ENCODE measurements around the gene ZDHHC3.

ZDHHC3 gene

GRCh38 chr3:44906997-44907396, 69.0 kb downstream of the ZDHHC3 start:
- Histone ChIP-seq H3K36me3 (ENCODE audit: control insufficient read depth, low read length) (no peaks in the 10 kb centered on the region), H3K4me3 (ENCODE audit: low read length) (no peak overlapping the region), H3K4me2 (ENCODE audit: low read length) (no peak overlapping the region), H3F3A (ENCODE audit: control insufficient read depth, insufficient read depth) (no peaks in the 10 kb centered on the region), H3K79me2 (ENCODE audit: control insufficient read depth, low read length) (no peaks in the 10 kb centered on the region), H3K27ac (ENCODE audit: low read depth, low read length) (no peak overlapping the region), H4K20me1 (ENCODE audit: control insufficient read depth, insufficient read depth, low read depth, low read length) (no peaks in the 10 kb centered on the region), H3K4me1 (ENCODE audit: control insufficient read depth, low read length) (no peaks in the 10 kb centered on the region), H3K27me3 (ENCODE audit: control insufficient read depth, low read length) (peaks cover 14% of the 10 kb centered on the region), H3K9me2 (replicated peaks; ENCODE audit: control insufficient read depth, low read length) (no peaks in the 10 kb centered on the region), H3K9me3 (ENCODE audit: control insufficient read depth, insufficient read depth, low read length) (no peaks in the 10 kb centered on the region; the same call in 1 of the 2 replicates)
- TF ChIP-seq, protein P1, sequence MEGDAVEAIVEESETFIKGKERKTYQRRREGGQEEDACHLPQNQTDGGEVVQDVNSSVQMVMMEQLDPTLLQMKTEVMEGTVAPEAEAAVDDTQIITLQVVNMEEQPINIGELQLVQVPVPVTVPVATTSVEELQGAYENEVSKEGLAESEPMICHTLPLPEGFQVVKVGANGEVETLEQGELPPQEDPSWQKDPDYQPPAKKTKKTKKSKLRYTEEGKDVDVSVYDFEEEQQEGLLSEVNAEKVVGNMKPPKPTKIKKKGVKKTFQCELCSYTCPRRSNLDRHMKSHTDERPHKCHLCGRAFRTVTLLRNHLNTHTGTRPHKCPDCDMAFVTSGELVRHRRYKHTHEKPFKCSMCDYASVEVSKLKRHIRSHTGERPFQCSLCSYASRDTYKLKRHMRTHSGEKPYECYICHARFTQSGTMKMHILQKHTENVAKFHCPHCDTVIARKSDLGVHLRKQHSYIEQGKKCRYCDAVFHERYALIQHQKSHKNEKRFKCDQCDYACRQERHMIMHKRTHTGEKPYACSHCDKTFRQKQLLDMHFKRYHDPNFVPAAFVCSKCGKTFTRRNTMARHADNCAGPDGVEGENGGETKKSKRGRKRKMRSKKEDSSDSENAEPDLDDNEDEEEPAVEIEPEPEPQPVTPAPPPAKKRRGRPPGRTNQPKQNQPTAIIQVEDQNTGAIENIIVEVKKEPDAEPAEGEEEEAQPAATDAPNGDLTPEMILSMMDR (IDR thresholded peaks at IDR 0.05; ENCODE audit: low read depth, low read length, poor library complexity, severe bottlenecking) = no peak
- TF ChIP-seq EZH2phosphoT487 (IDR thresholded peaks at IDR 0.05; ENCODE audit: borderline replicate concordance, low read length) = no peak

GRCh38 chr3:44905446-44906157, 70.4 kb downstream of the ZDHHC3 start:
- no peaks in the 10 kb centered on the region for H3K79me2 ChIP-seq (ENCODE audit: control insufficient read depth, low read length)
- H3K27me3 ChIP-seq (ENCODE audit: control insufficient read depth, low read length) = peaks cover 14% of the 10 kb centered on the region
- H3K9me2 ChIP-seq (replicated peaks; ENCODE audit: control insufficient read depth, low read length) = no peaks in the 10 kb centered on the region
- no peak overlapping the region for H3K4me2 ChIP-seq (ENCODE audit: low read length)
- no peaks in the 10 kb centered on the region for H3F3A ChIP-seq (ENCODE audit: control insufficient read depth, insufficient read depth)
- no peak overlapping the region for H3K27ac ChIP-seq (ENCODE audit: low read depth, low read length)
- H3K36me3 ChIP-seq (ENCODE audit: control insufficient read depth, low read length) = no peaks in the 10 kb centered on the region
- H4K20me1 ChIP-seq (ENCODE audit: control insufficient read depth, insufficient read depth, low read depth, low read length) = no peaks in the 10 kb centered on the region
- no peak overlapping the region for H3K4me3 ChIP-seq (ENCODE audit: low read length)
- H3K9me3 ChIP-seq (ENCODE audit: control insufficient read depth, insufficient read depth, low read length) = no peaks in the 10 kb centered on the region; the same call in 1 of the 2 replicates
- TF ChIP-seq, protein P1 (IDR thresholded peaks at IDR 0.05; ENCODE audit: low read depth, low read length, poor library complexity, severe bottlenecking) = no peak
- H3K4me1 ChIP-seq (ENCODE audit: control insufficient read depth, low read length) = no peaks in the 10 kb centered on the region

- peaks cover 7% of the 10 kb centered on the region for H3K27me3 ChIP-seq (ENCODE audit: control insufficient read depth, low read length)
- no peaks in the 10 kb centered on the region for H4K20me1 ChIP-seq (ENCODE audit: control insufficient read depth, insufficient read depth, low read depth, low read length)
- no peaks in the 10 kb centered on the region for H3K4me1 ChIP-seq (ENCODE audit: control insufficient read depth, low read length)
- H3K9me3 ChIP-seq (ENCODE audit: control insufficient read depth, insufficient read depth, low read length) = no peaks in the 10 kb centered on the region; the same call in 1 of the 2 replicates
- no peaks in the 10 kb centered on the region for H3K36me3 ChIP-seq (ENCODE audit: control insufficient read depth, low read length)
- no peaks in the 10 kb centered on the region for H3K9me2 ChIP-seq (replicated peaks; ENCODE audit: control insufficient read depth, low read length)
- H3F3A ChIP-seq (ENCODE audit: control insufficient read depth, insufficient read depth) = no peaks in the 10 kb centered on the region
- H3K4me2 ChIP-seq (ENCODE audit: low read length) = no peak overlapping the region
- TF ChIP-seq, protein P1 (IDR thresholded peaks at IDR 0.05; ENCODE audit: low read depth, low read length, poor library complexity, severe bottlenecking) = no peak
- TF ChIP-seq EZH2phosphoT487 (IDR thresholded peaks at IDR 0.05; ENCODE audit: borderline replicate concordance, low read length) = no peak
- H3K79me2 ChIP-seq (ENCODE audit: control insufficient read depth, low read length) = no peaks in the 10 kb centered on the region
- H3K27ac ChIP-seq (ENCODE audit: low read depth, low read length) = no peak overlapping the region
- no peak overlapping the region for H3K4me3 ChIP-seq (ENCODE audit: low read length)
These were observed 72.2 kb downstream of the ZDHHC3 start for GRCh38 chr3:44903751-44904150.

Data from DOHH2 (cell line).